IPS DF 6.9 (cell line): ENCODE data around the gene MTCP1.

Experiments used
- DNase-seq: peaks from one replicate; pipeline ENCODE4 v3.0.0-alpha.2; 2013; ENCODE audit warnings: low read depth, low spot score
- H3K27ac ChIP-seq: one replicate; pipeline ENCODE4 v1.5.1; 2013; ENCODE audit warnings: low read length, control low read depth
- H3K27me3 ChIP-seq: 2 replicates; pipeline ENCODE4 v1.6.1; 2013; ENCODE audit warnings: mild to moderate bottlenecking, low read length; ENCODE audit not compliant: control insufficient read depth, insufficient read depth
- H3K36me3 ChIP-seq: 2 replicates; pipeline ENCODE4 v1.6.1; 2013; ENCODE audit warnings: low read length; ENCODE audit not compliant: control insufficient read depth, insufficient read depth
- H3K4me1 ChIP-seq: 2 replicates; pipeline ENCODE4 v1.6.1; 2013; ENCODE audit warnings: low read length; ENCODE audit not compliant: control insufficient read depth, insufficient read depth
- H3K4me3 ChIP-seq: 2 replicates; pipeline ENCODE4 v1.5.1; 2013; ENCODE audit warnings: mild to moderate bottlenecking, low read length
- H3K9me3 ChIP-seq: 2 replicates; pipeline ENCODE4 v1.6.1; 2013; ENCODE audit warnings: low read length, inconsistent platforms; ENCODE audit not compliant: control insufficient read depth, insufficient read depth
- WGBS: extraction: QIAGEN DNeasy Blood & Tissue Kit; methylation state at CpG from one replicate; pipeline ENCODE4 v1.1.7; 2013; ENCODE audit warnings: mixed read lengths, missing lambda C conversion rate; ENCODE audit not compliant: insufficient read length, insufficient coverage; 5-methylcytosine and 5-hydroxymethylcytosine counted together

MTCP1 gene

DNA sequence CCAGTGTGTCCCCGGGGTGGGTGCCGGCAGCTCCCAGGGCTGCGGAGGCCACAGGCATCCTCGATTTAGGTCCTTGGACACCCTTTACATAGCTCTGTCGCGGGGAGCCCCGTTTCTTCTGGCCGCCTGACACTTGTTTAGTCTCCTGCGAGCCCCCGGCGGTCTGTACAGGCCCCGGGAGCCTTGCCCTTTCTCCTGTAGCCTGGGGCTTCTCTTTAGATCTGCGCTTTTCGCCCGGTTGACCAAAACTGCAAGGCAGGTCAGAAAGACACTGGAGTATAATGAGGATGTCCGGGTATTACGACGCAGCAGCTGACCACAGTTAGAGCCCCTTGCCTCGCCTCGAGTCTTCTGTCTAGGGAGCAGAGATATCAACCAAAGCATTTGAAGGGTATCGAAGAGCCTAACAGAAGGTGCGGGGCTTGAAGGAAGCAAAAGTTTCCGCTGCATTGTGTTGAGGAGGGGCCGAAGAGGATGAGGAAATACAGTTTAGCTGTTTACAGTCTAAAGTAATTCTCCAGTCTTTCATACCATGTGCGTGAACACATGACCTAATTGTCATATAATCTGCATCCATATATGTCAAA is 851 bp upstream of the MTCP1 start:
- H3K9me3 ChIP-seq: no peaks in the 10 kb centered on the region
- no peak for DNase-seq
- H3K4me1 ChIP-seq: no peaks in the 10 kb centered on the region
- WGBS: no CpG with 5 or more reads among the region's 25 CpGs
- H3K27me3 ChIP-seq: no peaks in the 10 kb centered on the region
- H3K27ac ChIP-seq: no peak overlapping the region
- H3K36me3 ChIP-seq: no peaks in the 10 kb centered on the region; the same call in 1 of the 2 replicates
- H3K4me3 ChIP-seq: peak overlapping the region; percentile 73

DNA sequence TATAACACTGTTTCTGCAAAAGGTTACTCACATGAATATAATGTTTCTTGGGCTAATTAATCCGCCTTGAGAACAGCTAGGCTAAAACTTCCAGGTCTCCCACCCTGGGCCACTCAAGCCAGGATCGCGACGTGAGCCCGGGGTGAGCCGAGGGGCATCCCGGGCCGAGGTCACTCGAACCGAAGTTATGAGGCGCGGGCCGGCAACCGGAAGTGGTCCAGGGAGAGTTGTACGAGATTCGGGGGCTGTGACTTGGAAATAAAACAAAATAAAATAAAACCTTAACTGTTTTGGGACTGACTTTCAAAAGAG is 317 bp downstream of the MTCP1 start:
- Histone ChIP-seq H3K9me3 (no peaks in the 10 kb centered on the region), H3K36me3 (no peaks in the 10 kb centered on the region; the same call in 1 of the 2 replicates), H3K27ac (no peak overlapping the region), H3K4me3 (peak overlapping the region; percentile 49; the same call in 1 of the 2 replicates), H3K4me1 (no peaks in the 10 kb centered on the region), H3K27me3 (no peaks in the 10 kb centered on the region)
- no CpG with 5 or more reads among the region's 16 CpGs for WGBS
- DNase-seq: no peak

DNA sequence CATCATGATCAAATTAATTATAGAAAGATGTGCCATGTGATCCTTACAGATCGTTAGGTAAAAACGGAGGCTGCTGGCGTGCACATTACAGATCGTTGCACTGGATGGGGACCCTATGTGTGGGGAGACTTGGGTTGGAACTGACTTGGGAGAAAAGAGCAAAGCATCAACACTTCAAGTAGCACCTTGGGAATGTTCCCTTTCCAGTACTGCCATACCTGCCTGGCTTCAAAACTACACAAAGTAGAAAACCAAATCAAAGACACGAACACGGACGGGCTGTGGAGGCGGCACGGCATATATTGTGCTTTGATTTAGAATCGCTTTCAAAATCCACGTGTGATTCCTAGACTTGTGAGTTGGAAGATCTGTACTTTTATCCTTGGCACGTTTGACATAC is 898 bp downstream of the MTCP1 start:
- Histone ChIP-seq H3K9me3 (no peaks in the 10 kb centered on the region), H3K4me3 (peak overlapping the region; percentile 49; the same call in 1 of the 2 replicates), H3K27me3 (no peaks in the 10 kb centered on the region), H3K4me1 (no peaks in the 10 kb centered on the region), H3K36me3 (no peaks in the 10 kb centered on the region; the same call in 1 of the 2 replicates), H3K27ac (no peak overlapping the region)
- DNase-seq: no peak
- no CpG with 5 or more reads among the region's 12 CpGs for WGBS

DNA sequence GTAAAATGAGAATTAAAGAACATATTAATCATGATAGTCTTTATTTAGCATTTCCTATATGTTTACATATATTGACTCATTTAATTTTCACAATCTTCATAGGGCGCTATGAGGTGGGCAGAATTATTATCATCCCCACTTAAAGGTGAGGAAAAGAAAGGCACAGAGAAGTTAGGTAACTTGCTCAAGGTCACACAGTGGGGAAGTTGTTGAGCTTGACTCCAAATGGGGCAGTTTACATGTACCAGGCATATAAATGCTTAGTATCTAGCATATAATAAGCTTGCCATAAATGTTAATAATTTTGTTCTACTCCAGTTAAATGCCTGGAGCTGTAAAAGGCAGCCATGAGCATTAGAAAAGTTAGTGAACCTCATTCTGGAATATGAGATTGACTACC is 1.5 kb downstream of the MTCP1 start:
- no peaks in the 10 kb centered on the region; the same call in 1 of the 2 replicates for H3K36me3 ChIP-seq
- no peak for DNase-seq
- H3K9me3 ChIP-seq: no peaks in the 10 kb centered on the region
- no peaks in the 10 kb centered on the region for H3K4me1 ChIP-seq
- WGBS: no CpG with 5 or more reads among the region's 1 CpG
- no peaks in the 10 kb centered on the region for H3K27me3 ChIP-seq
- no peak overlapping the region for H3K27ac ChIP-seq
- no peak overlapping the region for H3K4me3 ChIP-seq

DNA sequence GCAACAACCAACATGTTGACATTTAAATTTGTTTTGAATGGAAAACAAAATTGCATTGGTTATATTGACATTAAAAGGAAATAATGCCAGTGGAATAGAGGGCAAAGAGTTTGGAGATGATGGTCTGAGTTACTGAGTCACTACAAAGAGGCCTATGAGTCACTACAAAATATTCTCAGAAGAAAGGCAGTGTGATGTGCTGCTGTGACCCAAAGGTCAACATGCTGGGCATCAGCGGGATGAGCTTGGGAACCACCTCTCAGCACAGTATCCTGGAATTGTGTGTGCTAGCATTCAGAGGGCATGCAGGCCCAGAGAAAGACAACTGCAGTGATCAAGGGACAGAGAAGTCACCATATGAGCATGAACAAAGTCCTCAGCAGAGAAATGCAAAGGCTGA is 2.8 kb downstream of the MTCP1 start:
- Histone ChIP-seq H3K4me3 (no peak overlapping the region), H3K4me1 (no peaks in the 10 kb centered on the region), H3K36me3 (no peaks in the 10 kb centered on the region), H3K9me3 (no peaks in the 10 kb centered on the region), H3K27me3 (no peaks in the 10 kb centered on the region), H3K27ac (no peak overlapping the region)
- WGBS: no CpG with 5 or more reads among the region's 1 CpG
- DNase-seq: no peak

DNA sequence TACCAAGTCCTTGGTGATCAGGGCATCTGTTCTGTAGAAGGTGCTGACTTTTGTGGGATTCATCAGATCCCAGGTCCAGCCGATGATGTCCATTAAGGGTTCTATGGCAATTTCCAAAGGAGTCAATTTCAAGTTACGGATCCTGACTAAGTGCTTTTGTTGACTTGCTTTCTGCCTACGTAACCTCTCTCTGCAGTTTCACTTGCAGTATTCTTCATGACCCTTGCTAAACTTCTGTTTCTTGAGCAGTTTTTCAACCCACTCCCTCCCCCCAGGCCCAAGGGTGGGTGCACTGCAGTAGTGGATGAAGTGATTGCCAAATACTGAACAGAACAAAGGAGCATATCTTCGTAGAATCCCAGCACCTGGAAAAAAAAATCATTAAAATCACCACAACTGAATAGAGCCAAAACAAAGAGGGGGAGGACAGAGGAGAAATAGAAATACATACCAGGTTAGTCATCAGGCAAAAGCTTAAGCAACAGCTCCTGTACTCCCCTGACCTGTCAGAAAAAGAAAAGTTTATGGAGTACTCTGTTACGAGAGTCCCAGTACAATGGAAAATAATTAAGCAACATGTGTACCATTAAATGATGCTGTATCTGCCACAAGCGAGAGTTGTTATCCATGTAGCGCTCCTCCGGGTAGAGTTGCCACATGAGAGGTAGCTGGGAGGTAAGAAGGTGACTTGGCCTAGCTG is 5.8 kb downstream of the MTCP1 start:
- no peaks in the 10 kb centered on the region for H3K27me3 ChIP-seq
- H3K4me1 ChIP-seq: no peaks in the 10 kb centered on the region
- no peak for DNase-seq
- WGBS: no CpG with 5 or more reads among the region's 8 CpGs
- no peak overlapping the region for H3K4me3 ChIP-seq
- no peaks in the 10 kb centered on the region for H3K9me3 ChIP-seq
- H3K36me3 ChIP-seq: no peaks in the 10 kb centered on the region
- H3K27ac ChIP-seq: no peak overlapping the region

DNA sequence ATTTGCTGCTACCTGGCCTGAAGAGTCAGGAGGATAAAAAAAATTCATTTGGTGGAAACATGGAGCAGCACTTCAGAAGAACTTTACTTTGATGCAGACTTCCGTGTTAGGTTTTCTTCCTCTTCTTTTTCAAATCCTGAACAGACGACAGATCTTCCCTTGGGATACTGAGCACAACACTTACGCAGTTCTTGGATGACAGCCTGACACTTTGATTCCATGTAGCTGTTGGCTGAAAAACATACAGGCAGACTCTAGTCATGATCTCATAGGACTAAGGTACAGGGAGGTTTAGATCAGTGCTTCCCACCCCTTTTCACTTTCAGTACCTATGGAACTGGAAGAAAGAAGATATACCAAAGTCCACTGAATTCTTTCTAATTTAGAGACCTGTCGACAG is 9.2 kb downstream of the MTCP1 start:
- H3K9me3 ChIP-seq: no peaks in the 10 kb centered on the region

DNA sequence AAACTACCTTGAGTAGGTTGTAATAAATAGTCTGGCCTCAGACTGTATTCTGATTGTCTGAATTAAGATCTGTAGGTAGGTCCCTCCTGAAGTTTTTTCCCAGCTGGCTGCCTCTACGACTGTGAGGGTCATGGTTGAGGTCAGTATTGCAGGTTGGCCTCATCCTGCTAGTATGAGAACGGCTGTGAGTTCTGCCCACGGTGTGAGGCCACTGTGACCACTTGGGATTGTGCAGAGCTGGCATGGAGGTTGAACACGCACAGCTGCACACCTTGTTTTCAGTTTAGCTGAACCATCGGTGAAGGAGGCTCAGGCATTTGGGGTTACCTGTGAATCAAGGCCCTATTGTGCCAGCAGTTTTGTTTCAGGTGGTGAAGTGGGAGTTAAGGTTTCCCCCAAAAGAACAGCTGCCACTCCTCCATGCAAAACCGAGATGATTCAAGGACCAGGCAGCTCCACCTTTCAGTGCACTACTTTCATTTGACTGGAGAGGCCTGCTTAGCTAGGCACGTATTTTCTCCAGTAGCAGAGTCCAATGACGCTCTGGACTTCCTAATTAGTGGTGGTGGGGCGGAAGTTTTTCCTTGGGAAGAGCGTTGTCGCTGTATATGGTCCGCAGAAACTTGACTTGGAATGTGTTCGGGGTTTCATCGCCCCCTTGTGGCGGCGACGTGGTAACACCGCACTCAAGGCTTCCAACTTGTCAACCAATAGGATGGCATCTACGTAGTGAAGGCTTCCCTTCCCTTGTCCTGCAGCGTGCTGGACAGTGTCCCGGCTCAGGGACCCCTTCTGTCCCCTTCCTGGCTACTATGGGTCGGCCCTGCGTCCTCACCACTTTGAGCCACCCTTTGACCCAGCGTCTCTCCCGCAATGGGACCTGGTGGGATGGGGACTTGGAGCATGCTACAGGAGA is 13.8 kb downstream of the MTCP1 start:
- H3K27me3 ChIP-seq: no peaks in the 10 kb centered on the region
- no peak overlapping the region for H3K4me3 ChIP-seq
- peak; percentile 29 for DNase-seq

More for the DNA sequence above, 9.2 kb downstream of the MTCP1 start:
- WGBS: no CpG with 5 or more reads among the region's 4 CpGs
- Histone ChIP-seq H3K4me1 (no peaks in the 10 kb centered on the region), H3K27me3 (no peaks in the 10 kb centered on the region), H3K27ac (no peak overlapping the region), H3K4me3 (no peak overlapping the region), H3K36me3 (no peaks in the 10 kb centered on the region)
- no peak for DNase-seq

DNA sequence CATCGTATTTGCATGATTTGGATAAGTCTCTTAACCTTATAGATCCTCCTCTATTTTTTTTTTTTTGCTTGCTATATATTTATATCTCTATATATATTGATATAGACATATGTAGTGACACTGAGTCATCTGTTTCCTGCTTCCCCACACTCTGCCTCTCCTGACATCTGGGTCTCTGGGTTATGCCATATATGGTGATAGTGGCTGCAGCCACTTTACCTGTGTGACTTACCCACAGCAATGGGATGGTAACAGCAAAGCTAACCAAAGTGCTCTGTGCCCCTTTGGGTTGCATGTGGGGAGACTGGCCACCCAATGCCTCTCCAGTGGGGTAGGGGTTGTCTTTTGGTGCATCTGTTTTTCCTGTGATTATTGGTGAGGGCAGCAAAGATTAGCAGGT is 14.5 kb downstream of the MTCP1 start:
- Histone ChIP-seq H3K4me3 (no peak overlapping the region), H3K27ac (no peak overlapping the region), H3K27me3 (no peaks in the 10 kb centered on the region), H3K9me3 (no peaks in the 10 kb centered on the region), H3K36me3 (no peaks in the 10 kb centered on the region; the same call in 1 of the 2 replicates), H3K4me1 (no peaks in the 10 kb centered on the region)
- no peak for DNase-seq
- WGBS: no CpG with 5 or more reads among the region's 1 CpG

More for the DNA sequence above, 13.8 kb downstream of the MTCP1 start:
- no peak overlapping the region for H3K27ac ChIP-seq
- H3K4me1 ChIP-seq: no peaks in the 10 kb centered on the region
- WGBS: no CpG with 5 or more reads among the region's 25 CpGs
- H3K36me3 ChIP-seq: no peaks in the 10 kb centered on the region; the same call in 1 of the 2 replicates
- H3K9me3 ChIP-seq: no peaks in the 10 kb centered on the region

DNA sequence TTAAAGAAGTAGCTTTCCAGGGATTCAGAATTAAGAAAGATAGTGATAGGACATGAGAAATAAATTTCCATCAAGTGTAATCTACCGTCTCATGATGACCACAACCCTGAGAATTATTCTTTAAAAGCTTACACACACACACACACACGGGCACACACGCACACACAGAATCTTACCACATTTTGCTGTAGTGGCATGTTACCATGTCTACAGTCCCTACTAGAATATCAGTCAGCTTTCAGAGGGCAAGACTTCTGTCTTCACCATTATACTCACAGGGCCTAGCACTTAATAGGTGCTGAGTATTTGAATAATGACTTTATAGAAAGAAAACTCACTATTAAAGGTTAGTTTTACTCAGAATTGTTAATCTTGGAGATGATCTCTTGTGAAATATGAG is 15.4 kb downstream of the MTCP1 start:
- WGBS: no CpG with 5 or more reads among the region's 3 CpGs
- no peak overlapping the region for H3K27ac ChIP-seq
- no peaks in the 10 kb centered on the region for H3K4me1 ChIP-seq
- no peak for DNase-seq
- H3K27me3 ChIP-seq: no peaks in the 10 kb centered on the region
- no peaks in the 10 kb centered on the region; the same call in 1 of the 2 replicates for H3K36me3 ChIP-seq
- H3K9me3 ChIP-seq: no peaks in the 10 kb centered on the region
- no peak overlapping the region for H3K4me3 ChIP-seq
